ENCODE data around the gene PRKCE.

GRCh38 chr2:45739796-45740485, 88.5 kb downstream of the PRKCE start:
- no peak for TF ChIP-seq CTCF (IDR thresholded peaks at IDR 0.05)
- TF ChIP-seq POLR2A (IDR thresholded peaks at IDR 0.05), result no peak
